HFFc6 (cell line): ENCODE data around the gene UBE2Z. TPM values are rescaled to one million over a fixed set of nuclear protein-coding genes. Genes with fewer than 3 reads are reported as not detected.

Source experiments
- DNase-seq: peaks from one replicate; pipeline ENCODE4 v3.0.0-alpha.2; 2018
- H3K27ac Mint-ChIP-seq: 2 replicates; pipeline ENCODE4 v1.8.0; 2020; ENCODE audit warnings: mild to moderate bottlenecking, mixed read lengths
- H3K27me3 Mint-ChIP-seq: 2 replicates; pipeline ENCODE4 v1.8.0; 2021; ENCODE audit warnings: mild to moderate bottlenecking, moderate library complexity, mixed read lengths; ENCODE audit not compliant: insufficient read depth
- H3K36me3 Mint-ChIP-seq: 2 replicates; pipeline ENCODE4 v1.8.0; 2021; ENCODE audit warnings: low read depth, mixed read lengths
- H3K4me1 Mint-ChIP-seq: 2 replicates; pipeline ENCODE4 v1.8.0; 2020; ENCODE audit warnings: low read depth, mixed read lengths
- H3K4me3 Mint-ChIP-seq: 2 replicates; pipeline ENCODE4 v1.8.0; 2020; ENCODE audit warnings: mild to moderate bottlenecking, moderate library complexity, mixed read lengths
- H3K9me3 Mint-ChIP-seq: 2 replicates; pipeline ENCODE4 v1.8.0; 2020; ENCODE audit warnings: mild to moderate bottlenecking, mixed read lengths
- long read RNA-seq: library from polyadenylated mRNA; unstranded; transcript quantifications from one replicate; pipeline ENCODE4 v2.0.0, GENCODE V29; 2019
- total RNA-seq, 6 experiments: library from RNA; stranded (reverse); fragmentation: NEBNext Ultra II Directional; extraction: Animal tissue kit (Norgen Biotek cat#: 25700); gene quantifications; 2 replicates in 1 of 6; 3 replicates in 5 of 6; pipeline ENCODE4 v1.2.3, GENCODE V29; 2021
- TF ChIP-seq, protein P1 (sequence below): fragments of 200-600 bp; sonication (generic); IDR thresholded peaks from 2 replicates; pipeline ENCODE4 v1.5.0; 2021; ENCODE audit warnings: antibody characterized with exemption, mild to moderate bottlenecking

UBE2Z gene
- total RNA-seq, result 100 to 1,000 TPM; 117 to 135 (median 125) TPM
- long read RNA-seq, full-length matches to known transcripts, result 23 of 45 reads
- long read RNA-seq, partial matches to known transcripts, result 3 of 45 reads
- long read RNA-seq, other reads (novel, unspliced or antisense), result 19 of 45 reads

DNA sequence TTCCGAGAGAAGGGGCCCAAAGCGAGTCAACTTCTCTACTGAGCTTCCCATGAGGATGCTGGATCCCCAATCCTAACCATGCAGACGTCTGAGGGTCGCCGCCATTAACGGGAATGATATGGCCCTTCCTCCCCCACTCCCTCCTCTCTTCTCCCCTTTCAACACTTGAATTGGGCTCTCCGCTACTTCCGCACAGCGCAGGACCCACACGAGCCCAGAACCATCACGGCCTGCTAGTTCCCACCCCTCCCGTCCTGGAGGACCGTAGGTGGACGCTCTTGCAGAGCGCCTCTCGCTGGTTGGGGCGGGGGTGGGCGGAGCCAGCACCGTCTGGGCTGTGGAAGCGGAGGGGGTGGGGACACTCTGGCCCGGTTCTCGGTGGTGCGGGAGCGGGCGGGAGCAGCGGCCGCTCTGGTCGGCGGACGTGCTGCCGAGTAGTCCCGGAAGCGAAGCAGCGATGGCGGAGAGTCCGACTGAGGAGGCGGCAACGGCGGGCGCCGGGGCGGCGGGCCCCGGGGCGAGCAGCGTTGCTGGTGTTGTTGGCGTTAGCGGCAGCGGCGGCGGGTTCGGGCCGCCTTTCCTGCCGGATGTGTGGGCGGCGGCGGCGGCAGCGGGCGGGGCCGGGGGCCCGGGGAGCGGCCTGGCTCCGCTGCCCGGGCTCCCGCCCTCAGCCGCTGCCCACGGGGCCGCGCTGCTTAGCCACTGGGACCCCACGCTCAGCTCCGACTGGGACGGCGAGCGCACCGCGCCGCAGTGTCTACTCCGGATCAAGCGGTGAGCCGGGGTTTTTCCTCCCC, at the start of gene UBE2Z:
Gene UBE2Z, plus strand, starts transcription at position 361 of the 797 bp plus-strand sequence. Its CDS starts 97 bp downstream, at position 458.
- peak; percentile 87 for DNase-seq
- no peaks in the 10 kb centered on the region; the same call in 1 of the 2 replicates for H3K27me3 Mint-ChIP-seq
- H3K4me1 Mint-ChIP-seq, result peaks cover 39% of the 10 kb centered on the region
- peak within 1 kb of the TSS; percentile 96 for H3K4me3 Mint-ChIP-seq
- peaks cover 38% of the 10 kb centered on the region for H3K36me3 Mint-ChIP-seq
- TF ChIP-seq, protein P1, sequence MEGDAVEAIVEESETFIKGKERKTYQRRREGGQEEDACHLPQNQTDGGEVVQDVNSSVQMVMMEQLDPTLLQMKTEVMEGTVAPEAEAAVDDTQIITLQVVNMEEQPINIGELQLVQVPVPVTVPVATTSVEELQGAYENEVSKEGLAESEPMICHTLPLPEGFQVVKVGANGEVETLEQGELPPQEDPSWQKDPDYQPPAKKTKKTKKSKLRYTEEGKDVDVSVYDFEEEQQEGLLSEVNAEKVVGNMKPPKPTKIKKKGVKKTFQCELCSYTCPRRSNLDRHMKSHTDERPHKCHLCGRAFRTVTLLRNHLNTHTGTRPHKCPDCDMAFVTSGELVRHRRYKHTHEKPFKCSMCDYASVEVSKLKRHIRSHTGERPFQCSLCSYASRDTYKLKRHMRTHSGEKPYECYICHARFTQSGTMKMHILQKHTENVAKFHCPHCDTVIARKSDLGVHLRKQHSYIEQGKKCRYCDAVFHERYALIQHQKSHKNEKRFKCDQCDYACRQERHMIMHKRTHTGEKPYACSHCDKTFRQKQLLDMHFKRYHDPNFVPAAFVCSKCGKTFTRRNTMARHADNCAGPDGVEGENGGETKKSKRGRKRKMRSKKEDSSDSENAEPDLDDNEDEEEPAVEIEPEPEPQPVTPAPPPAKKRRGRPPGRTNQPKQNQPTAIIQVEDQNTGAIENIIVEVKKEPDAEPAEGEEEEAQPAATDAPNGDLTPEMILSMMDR, result peak; percentile 46; the same call in 1 of the 2 replicates
- no peaks in the 10 kb centered on the region for H3K9me3 Mint-ChIP-seq
- H3K27ac Mint-ChIP-seq, result peak within 1 kb of the TSS; percentile 99

DNA sequence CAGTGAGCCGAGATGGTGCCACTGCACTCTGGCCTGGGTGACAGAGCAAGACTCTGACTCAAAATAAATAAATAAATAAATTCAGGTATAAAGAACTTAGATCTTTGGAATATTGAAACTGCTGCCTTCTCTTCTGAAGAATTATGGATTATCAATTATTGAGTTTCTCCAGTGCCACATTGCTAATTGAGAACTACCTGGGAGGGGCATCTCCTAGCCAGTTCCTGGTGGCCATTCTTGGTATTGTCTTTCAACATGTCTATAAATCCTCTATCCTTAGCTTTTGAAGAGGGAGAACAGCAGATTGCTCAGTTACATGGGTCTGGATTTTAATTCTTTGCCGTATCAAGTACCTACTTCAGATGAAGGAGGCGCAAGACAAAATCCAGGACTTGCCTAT, 48.2 kb upstream of the UBE2Z start:
- TF ChIP-seq, protein P1, result peak; percentile 64
- DNase-seq, result no peak
- H3K36me3 Mint-ChIP-seq, result peaks cover 29% of the 10 kb centered on the region
- no peak overlapping the region for H3K27ac Mint-ChIP-seq
- no peaks in the 10 kb centered on the region for H3K4me1 Mint-ChIP-seq
- H3K27me3 Mint-ChIP-seq, result no peaks in the 10 kb centered on the region
- no peak overlapping the region for H3K4me3 Mint-ChIP-seq
- no peaks in the 10 kb centered on the region for H3K9me3 Mint-ChIP-seq

DNA sequence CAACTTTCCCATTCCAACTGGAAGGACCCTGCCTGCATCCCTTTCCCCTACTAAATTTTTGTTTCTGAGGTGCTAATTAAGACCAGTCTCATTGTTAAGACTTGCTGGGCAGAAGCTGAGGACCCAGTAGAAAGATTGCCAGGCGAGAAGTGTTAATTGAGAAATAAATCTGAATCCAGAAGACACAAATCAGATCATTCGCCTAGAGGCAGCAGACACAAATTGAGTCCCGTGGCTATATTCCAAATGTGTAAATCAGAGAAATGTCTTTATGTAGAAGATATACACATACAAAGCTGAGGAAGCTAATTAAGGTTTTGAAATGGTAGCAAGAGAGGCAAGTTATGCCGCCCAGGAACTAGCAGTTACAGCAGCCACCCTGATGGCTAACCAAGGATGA, 47.8 kb upstream of the UBE2Z start:
- no peak for DNase-seq
- TF ChIP-seq, protein P1, result no peak; the same call in 1 of the 2 replicates
- Mint-ChIP-seq H3K4me1 (no peaks in the 10 kb centered on the region), H3K27ac (no peak overlapping the region), H3K27me3 (no peaks in the 10 kb centered on the region), H3K4me3 (no peak overlapping the region), H3K36me3 (peaks cover 30% of the 10 kb centered on the region), H3K9me3 (no peaks in the 10 kb centered on the region)

DNA sequence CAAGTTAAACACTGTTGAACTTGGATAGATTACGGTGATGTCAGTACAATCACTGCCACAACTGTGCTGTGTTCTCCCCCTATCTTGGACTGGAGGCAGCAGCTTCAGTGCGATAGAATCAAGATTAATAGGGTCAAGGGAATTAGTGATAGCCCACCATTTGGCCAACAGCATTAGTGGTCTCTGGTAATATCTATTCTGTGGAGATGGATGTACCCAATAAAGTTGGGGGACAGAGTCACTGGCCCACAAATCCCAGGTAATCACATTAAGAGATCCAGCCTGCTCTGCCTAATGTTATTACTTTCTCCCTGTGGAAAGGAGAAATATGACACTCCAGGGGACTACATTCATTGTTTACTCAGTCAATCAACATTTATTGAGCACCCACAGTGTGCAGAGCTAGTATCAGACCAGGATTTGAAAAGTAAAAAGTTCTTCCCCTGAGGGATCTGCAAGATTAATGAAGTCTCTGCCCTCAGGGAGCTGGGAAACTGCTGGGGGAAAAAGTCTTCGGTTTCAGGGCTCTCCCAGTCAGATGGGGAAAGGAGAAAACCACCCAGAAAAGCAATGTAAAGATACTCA, 39.2 kb upstream of the UBE2Z start:
- H3K27me3 Mint-ChIP-seq, result peaks cover 1% of the 10 kb centered on the region; the same call in 1 of the 2 replicates
- no peak for DNase-seq
- TF ChIP-seq, protein P1, result no peak
- H3K9me3 Mint-ChIP-seq, result no peaks in the 10 kb centered on the region
- no peak overlapping the region for H3K27ac Mint-ChIP-seq
- H3K4me1 Mint-ChIP-seq, result no peaks in the 10 kb centered on the region
- H3K4me3 Mint-ChIP-seq, result no peak overlapping the region
- H3K36me3 Mint-ChIP-seq, result peaks cover 4% of the 10 kb centered on the region; the same call in 1 of the 2 replicates

DNA sequence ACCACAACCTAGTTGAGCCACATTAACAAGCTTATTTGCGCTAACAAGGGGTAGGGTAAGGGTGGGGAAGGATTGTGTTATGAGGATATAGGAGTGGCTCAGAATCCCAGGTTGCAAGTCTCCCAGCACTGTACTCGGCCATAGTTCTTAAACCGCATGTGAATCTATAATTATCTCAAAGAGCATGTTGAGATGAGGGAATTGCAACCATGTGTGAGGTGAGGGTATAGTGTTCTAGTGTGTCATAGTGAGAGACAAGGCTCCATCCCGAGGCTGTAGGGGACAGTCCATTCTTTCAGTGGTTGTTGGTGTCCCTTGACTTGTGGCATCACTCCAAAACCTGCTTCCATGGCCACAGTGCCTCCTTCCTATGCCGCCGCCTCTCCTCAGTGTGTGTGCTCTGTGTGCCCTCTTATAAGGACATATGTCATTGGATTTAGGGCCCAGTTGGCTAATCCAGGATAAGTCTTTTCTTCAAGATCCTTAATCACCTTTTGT, 38.3 kb upstream of the UBE2Z start:
- Mint-ChIP-seq H3K27ac (no peak overlapping the region), H3K36me3 (peaks cover 4% of the 10 kb centered on the region; the same call in 1 of the 2 replicates), H3K9me3 (no peaks in the 10 kb centered on the region), H3K4me1 (no peaks in the 10 kb centered on the region), H3K27me3 (peaks cover 2% of the 10 kb centered on the region), H3K4me3 (no peak overlapping the region)
- TF ChIP-seq, protein P1, result no peak
- DNase-seq, result no peak
